GM21717 (cell line): ENCODE results near the gene ZBTB6.
A peak's percentile ranks its signal among the peaks of the same experiment; 100 is the strongest.
"Not testable (repeated sequence)": the region's sequence is repeated elsewhere in the genome, so short reads cannot be mapped to it uniquely, and the experiment has no call there.

ENCODE experiments used
- ATAC-seq: cut with Tn5 transposase; IDR thresholded peaks from one replicate; pipeline ENCODE4 v1.9.1; 2021; ENCODE audit warnings: mild to moderate bottlenecking, moderate library complexity; ENCODE audit not compliant: unreplicated experiment

Gene ZBTB6

GRCh38 chr9:122929796-122930354, 16.8 kb upstream of the ZBTB6 start:
- no peak for ATAC-seq

GRCh38 chr9:122923947-122924346, 10.8 kb upstream of the ZBTB6 start:
- ATAC-seq: no peak

GRCh38 chr9:122922713-122923112, 9.6 kb upstream of the ZBTB6 start:
- no peak for ATAC-seq

GRCh38 chr9:122918310-122918709, 5.2 kb upstream of the ZBTB6 start:
- no peak for ATAC-seq

GRCh38 chr9:122912671-122912963, 506 bp downstream of the ZBTB6 start:
- ATAC-seq: no peak

GRCh38 chr9:122906122-122906521, 7.0 kb downstream of the ZBTB6 start:
- not testable (repeated sequence) for ATAC-seq

- peak; percentile 75 for ATAC-seq
Measured at GRCh38 chr9:122904823-122905710, 8.1 kb downstream of the ZBTB6 start, which contains the start of gene RC3H2. TSS of gene RC3H2 (minus strand) at chr9:122905359. CDS start at chr9:122897509, 7,850 bp downstream.

- ATAC-seq: peak; percentile 31
Measured at GRCh38 chr9:122904466-122904822, 8.7 kb downstream of the ZBTB6 start.

GRCh38 chr9:122900791-122901190, 12.3 kb downstream of the ZBTB6 start:
- ATAC-seq: no peak

GRCh38 chr9:122897969-122898368, 15.2 kb downstream of the ZBTB6 start:
- no peak for ATAC-seq

GRCh38 chr9:122888480-122888879, 24.6 kb downstream of the ZBTB6 start:
- no peak for ATAC-seq

GRCh38 chr9:122883125-122883524, 30.0 kb downstream of the ZBTB6 start:
- no peak for ATAC-seq

- no peak for ATAC-seq
Measured at GRCh38 chr9:122879443-122879842, 33.7 kb downstream of the ZBTB6 start.

GRCh38 chr9:122875523-122875922, 37.6 kb downstream of the ZBTB6 start:
- ATAC-seq: no peak

GRCh38 chr9:122867276-122867675, 45.8 kb downstream of the ZBTB6 start:
- ATAC-seq: not testable (repeated sequence)

GRCh38 chr9:122866079-122866478, 47.0 kb downstream of the ZBTB6 start:
- ATAC-seq: no peak

- ATAC-seq: no peak
Measured at GRCh38 chr9:122865300-122865699, 47.8 kb downstream of the ZBTB6 start.

GRCh38 chr9:122863407-122863806, 49.7 kb downstream of the ZBTB6 start:
- no peak for ATAC-seq

- no peak for ATAC-seq
Measured at GRCh38 chr9:122860319-122861142, 52.6 kb downstream of the ZBTB6 start.
